ENCODE measurements around the gene KIF1B.
A peak's percentile ranks its signal among the peaks of the same experiment; 100 is the strongest.
"Not testable (repeated sequence)": the region's sequence is repeated elsewhere in the genome, so short reads cannot be mapped to it uniquely, and the experiment has no call there.

KIF1B gene

DNA sequence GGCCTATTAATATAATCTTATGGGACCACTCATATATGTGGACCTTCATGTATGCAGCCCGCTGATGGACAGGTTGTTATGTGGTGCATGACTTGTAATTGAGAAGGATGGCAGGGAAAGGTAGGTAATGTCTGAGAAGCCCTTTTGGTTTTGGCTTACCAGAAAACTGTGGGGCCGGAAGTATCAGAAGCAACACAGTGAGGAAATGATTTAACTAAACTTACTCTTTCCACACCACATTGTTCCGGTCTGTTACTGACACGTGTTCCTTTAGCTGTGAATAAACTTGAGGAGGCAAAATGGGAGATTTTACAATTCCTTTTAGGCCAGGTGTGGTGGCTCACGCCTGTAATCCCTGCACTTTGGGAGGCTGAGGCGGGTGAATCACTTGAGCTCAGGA is 32.4 kb downstream of the KIF1B start:
- no peak for DNase-seq

DNA sequence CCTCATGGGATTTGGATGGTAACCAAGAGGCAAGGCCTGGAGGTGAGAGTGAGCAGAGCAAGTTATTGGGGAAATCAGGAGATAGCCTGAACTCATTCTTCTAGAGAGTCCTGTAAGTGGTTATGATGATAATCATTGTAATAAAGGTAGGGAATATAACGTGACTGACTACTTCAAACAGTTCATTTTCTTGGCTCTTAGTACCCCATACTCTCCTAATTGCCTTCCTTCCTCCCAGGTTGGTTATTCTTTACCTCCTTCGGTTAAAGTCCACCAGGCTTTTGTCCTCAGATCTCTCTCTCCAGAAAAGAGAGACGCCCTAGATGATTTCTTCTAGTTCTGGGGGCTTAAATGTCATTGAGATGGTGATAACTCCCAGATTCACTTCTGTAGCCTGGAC is 35.3 kb downstream of the KIF1B start:
- DNase-seq = no peak

DNA sequence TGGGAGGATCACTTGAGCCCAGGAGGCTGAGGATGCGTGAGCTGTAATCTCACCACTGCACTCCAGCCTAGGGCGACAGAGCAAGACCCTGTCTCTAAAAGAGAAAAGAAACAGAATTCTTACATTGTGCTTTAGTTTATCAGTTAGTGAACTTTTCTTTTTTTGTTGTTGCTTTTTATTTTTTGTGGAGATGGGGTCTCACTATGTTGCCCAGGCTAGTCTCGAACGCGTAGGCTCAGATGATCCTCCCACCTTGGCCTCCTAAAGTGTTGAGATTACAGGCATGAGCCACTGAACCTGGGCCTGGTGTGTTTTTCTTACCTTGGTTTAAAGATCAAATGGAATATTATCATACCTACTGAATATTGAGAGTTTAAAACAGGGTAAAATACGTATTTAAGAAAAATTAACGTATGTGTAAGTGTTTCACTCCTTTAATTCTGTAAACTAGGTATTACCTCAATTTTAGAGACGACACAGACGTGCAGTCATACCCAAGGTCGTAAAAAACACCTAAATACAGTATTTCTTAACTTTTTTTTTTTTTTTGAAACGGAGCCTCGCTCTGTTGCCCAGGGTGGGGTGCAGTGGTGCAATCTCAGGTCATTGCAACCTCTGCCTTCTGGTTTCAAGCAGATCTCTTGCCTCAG is 39.6 kb downstream of the KIF1B start:
- DNase-seq = no peak

DNA sequence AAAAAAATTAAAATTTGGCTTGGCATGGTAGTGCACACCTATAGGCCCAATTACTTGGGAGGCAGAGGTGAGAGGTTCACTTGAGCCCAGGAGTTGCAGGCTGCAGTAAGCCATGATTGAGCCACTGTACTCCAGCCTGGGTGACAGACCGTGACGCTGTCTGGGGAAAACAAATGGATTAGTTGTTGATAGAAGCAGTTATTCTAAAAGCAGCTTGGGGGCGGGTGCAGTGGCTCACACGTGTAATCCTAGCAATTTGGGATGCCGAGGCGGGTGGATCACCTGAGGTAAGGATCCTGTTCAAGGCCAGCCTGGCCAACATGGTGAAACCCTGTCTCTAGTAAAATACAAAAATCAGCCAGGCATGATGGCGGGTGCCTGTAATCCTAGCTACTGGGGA is 40.3 kb downstream of the KIF1B start:
- DNase-seq = no peak

DNA sequence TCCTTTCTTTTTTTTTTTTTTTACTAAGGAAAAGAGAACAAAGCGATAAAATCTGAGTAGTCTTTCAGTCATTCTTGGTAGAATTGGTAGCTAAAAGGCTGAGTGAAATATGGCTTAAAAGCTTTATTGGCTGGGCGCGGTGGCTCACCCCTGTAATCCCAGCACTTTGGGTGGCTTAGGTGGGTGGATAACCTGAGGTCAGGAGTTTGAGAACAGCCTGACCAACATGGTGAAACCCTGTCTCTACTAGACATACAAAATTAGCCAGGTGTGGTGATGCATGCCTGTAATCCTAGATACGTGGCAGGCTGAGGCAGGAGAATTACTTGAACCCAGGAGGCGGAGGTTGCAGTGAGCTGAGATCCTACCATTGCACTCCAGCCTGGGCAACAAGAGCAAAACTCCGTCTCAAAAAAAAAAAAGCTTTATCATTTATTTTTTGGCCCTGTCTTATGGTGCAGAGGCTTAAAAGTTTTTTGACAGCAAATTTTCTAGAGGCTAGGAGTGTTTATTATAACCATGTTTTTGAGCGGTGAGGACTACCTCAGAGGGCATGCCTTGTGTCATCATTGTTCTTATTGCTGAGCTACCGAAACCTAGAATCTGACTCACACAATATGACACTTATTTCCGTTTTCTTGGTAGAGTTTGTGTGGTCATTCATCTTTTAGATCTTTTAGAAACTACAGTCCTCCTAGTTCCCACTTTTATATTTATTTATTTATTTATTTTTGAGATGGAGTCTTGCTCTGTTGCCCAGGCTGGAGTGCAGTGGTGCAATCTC is 41.1 kb downstream of the KIF1B start:
- DNase-seq = not testable (repeated sequence)

DNA sequence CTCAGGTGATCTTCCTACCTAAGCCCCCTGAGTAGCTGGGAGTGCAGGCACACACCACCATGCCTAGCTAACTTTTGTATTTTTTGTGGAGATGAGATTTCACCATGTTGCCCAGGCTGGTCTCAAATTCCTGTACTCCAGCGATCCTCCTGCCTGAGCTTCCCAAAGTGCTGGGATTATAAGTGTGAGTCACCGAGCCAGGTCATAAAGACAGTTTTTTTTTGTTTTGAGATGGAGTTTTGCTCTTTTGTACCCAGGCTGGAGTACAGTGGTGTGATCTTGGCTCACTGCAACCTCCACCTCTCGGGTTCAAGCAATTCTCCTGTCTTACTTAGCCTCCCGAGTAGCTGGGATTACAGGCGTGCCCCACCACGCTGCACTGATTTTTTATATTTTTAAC is 42.1 kb downstream of the KIF1B start:
- DNase-seq = no peak

DNA sequence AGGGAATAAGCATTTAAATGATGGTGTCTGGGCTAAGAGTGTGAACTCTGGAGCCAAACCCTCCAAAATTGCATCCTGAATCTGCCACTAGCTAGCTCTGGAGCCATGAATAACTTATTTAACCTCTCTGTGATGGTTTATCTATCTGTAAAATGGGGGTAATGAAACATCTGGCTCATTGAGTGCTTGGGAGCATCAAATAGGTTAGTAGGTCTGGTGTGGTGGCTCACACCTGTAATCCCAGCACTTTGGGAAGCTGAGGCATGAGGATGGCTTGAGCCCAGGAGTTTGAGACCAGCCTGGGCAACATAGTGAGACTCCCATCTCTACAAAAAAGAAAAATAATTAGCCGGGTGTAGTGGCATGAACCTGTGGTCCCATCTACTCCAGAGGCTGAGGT is 42.8 kb downstream of the KIF1B start:
- DNase-seq = no peak

DNA sequence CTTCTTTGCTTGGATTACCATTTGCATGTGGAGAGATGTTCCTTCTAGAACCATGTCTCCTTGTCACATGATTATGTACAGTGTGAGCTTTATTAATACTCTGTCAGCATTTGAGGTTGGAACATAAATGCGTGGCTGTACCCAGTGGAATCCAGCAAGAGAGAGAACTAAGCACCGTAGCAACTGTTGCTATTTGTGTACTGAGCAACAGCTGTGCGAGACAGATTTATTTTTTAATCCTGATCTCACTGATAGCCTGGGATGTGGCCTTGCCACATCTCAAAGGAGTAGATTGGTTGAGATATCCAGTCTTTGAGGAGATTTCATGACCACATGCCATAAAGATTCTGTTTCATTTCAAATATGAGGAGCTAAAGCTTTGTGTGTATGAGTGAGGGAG is 43.4 kb downstream of the KIF1B start:
- no peak for DNase-seq

DNA sequence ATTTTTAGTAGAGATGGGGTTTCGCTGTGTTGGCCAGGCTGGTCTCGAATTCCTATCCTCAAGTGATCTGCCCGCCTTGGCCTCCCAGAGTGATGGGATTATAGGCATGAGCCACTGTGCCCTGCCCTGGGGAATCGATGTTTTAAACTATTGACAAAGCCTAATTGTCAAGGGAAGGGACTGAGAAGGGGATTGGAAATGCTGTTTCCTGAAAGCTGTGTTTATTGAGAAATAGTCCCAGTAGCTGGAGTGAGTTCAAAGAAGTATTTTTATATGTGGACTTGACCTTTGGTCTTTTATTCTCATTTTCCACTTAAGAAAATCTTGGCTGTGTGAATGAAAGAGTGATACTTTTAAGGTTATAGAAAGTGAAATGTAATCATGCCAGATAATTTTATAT is 47.5 kb downstream of the KIF1B start:
- DNase-seq = no peak

DNA sequence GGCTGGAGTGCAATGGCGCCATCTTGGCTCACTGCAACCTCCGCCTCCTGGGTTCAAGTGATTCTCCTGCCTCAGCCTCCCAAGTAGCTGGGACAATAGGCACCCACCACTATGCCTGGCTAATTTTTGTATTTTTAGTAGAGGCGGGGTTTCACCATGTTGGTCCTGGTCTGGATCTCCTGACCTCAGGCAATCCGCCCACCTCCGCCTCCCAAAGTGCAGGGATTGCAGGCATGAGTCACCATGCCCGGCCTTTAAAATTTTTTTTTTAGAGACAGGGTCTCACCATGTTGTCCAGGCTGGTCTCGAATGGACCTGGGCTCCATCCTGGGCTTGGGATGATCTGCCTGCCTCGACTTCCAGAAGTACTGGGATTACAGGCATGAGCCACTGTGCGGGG is 49.2 kb downstream of the KIF1B start:
- not testable (repeated sequence) for DNase-seq

DNA sequence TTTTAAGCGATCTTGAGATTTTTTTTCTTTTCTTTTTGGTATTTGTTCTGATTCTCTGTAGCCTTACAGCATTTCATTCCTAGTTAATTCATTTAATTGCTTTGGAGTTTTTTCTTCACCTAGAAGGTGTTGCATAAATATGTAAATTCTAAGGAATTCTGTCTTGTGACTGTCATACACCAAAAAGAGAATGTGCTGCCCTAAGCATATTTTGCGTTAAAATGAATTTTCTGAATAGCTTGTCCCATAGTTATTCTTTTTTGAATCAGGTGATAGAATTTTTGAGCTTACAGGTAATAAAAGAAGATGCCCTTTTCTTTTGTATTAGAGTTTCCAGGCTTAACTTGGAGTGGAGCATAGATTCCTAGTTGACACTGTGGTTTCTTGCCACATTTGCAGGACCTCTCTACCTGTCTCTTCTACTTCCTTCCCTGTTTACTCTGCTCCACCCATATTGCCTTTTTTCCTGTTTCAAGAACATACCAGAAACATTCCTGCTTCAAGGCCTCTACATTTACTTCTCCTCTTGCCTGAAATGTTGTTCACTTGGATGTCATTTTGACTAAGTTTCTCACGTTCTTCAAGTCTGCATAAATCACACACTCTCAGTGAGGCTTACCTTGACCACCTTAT is 53.2 kb downstream of the KIF1B start:
- DNase-seq = no peak

DNA sequence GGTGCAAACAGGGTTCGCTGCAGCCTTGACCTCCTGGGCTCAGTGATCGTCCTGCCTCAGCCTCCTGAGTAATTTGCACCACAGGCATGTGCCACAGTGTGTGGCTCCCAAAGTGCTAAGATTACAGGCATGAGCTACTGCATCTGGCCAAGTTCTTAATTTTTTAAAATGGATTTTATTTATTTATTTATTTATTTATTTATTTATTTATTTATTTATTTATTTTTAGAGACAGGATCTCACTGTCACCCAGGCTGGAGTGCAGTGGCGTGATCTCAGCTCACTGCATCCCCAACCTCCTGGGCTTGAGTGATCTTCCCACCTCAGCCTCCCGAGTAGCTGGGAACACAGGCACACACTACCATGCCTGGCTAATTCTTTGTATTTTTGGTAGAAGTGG is 54.7 kb downstream of the KIF1B start:
- no peak for DNase-seq

DNA sequence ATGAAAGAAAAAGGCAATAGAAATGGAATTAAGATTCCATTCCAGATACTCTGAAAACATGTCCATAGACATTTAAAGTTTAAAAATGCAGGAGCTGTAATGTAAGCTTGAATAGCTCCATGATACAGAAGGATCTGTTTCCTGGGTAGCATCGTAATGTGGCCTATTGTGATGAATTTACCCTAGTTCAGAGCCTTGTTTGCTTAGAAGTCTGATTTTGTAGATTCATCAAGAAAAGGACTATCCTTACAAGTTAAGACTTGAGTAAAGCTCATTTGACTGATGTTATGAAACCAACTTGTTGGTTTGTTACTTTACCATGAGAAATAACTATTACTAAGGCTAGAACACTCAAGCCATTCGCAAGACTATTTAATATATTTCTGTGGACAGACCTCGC is 55.5 kb downstream of the KIF1B start:
- no peak for DNase-seq

DNA sequence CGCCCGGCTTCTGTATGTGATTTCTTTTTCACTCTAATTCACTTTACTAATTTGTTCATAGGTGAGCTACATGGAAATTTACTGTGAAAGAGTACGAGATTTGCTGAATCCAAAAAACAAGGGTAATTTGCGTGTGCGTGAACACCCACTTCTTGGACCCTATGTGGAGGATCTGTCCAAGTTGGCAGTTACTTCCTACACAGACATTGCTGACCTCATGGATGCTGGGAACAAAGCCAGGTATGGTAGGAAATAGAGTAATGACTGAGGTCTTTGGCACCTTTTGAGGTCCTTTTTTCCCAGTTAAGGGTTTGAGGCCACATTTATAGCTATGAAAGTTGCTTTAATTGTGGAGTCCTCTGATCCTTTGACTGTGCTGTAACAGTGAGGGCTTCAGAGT is 56.9 kb downstream of the KIF1B start:
- DNase-seq = no peak

DNA sequence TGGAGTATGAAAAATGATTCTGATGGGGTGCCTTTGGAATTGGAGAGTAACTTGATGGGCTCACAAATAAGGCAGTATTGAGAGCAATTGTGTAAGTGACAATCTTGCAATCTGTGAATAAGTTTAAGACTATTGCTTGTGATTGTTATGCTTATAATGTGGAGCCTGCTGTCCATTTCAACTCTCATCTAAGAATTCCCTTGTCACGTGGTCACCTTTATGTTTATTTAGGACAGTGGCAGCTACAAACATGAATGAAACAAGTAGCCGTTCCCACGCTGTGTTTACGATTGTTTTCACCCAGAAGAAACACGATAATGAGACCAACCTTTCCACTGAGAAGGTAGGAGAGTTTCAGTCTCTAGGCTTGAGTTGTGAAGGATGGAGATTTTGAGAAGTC is 57.6 kb downstream of the KIF1B start:
- no peak for DNase-seq

DNA sequence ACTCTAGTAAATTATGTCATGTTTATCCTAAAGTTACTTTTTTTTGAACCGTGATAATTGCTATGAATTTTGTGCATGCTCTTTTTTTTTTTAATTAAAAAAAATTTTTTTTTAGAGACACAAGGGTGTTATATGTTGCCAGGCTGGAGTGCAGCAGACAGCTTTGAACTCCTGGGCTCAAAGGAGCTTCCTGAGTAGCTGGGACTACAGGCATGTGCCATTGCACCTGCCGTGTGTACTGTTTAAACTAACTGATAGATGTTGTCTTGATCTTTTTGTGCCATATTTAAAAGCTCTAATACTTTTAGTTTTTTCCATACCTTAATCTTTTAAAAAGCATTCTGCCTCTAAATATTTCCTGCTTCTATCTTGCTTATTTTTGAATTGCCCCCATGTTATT is 60.7 kb downstream of the KIF1B start:
- no peak for DNase-seq

DNA sequence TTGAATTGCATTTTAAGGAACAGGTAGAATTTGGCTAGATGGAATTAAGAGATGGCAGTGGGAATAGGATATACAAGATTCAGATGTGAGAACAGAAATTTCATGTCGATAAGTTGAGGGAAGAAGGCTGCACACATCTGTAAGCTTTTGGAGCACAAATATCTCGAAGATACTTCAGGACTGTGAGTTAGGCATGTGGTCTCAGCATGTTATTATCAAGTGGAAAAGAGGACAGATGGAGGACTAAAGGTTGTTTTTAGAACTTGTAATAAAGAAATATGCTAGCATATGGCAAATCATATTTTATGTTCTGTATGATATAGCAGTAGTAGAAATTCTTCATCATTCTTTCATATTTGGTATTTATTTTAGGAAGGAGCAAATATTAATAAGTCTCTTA is 61.5 kb downstream of the KIF1B start:
- no peak for DNase-seq

DNA sequence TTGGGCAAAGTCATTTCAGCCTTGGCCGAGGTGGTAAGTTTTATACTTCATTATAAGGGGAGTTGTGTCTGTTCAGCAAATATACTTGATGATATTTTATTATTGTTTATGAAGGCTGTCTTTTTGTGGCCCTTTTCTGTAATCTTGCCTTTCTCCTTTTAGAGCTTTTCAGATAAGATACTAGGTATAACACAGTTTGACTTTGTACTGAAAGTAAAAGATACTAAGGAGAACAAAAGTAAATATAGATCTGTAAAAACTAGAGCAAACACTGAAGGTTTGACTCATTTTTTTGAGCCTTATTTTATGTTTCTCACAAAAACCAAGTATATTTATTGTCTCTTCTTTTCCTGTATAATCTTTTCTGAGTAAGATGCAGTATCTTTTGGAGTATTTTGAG is 61.9 kb downstream of the KIF1B start:
- no peak for DNase-seq

DNA sequence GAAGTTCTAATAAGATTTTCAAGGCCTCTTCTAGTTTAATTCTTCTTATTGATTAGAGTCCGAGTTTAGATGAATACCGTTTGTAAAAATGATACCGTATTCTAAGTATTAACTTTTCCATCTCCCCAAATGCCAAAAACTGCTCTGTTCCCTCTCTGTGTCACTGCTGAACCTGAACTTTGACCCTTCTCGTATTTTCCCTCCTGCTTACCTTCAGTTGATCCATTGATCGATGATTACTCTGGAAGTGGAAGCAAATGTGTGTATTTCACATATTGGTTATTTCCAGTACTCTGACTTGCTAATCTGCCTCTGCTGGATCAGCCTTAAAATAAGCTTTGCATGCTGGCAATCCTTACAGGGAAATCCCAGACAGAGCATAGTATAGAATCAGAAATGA is 68.5 kb downstream of the KIF1B start:
- no peak for DNase-seq

DNA sequence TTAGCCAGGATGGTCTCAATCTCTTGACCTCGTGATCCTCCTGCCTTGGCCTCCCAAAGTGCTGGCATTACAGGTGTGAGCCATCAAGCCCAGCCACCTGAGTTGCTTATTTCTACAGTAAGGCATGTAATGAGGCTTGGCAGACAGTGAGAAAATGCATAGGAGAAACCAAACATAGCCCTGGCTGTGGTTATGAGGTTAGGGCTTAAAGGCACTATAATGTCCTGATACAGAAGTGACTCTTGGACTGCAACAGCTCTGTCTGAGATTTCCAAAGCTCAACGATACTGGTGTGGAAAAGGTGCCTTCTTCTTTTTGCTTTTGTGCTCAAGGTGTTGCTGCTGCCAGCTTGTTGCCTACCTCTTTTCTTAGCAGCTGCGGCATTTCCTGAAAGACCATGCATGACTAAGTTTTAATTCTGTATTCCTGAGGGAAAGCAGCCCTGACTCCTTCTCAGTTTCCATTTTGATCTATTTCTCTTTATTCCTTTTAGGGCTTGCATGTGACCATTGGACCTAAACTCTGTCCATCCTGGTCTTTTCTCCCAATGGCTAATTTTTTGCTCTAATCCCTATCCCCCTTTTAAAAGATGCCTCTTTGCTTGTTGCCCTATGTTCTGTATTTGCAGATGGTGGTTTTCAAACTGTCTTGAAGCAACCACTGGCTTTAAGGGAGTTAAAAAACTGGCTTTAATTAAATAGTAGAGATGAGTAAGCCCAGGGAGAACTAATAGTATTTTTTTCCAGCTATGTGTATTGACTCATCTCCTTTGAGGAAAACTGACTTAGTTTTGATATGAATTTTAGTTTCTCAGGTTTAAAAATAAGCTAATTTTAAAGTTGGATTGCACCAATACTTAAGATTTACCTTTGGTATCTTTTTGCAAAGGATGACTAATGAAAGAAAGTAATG is 70.3 kb downstream of the KIF1B start:
- no peak for DNase-seq

DNA sequence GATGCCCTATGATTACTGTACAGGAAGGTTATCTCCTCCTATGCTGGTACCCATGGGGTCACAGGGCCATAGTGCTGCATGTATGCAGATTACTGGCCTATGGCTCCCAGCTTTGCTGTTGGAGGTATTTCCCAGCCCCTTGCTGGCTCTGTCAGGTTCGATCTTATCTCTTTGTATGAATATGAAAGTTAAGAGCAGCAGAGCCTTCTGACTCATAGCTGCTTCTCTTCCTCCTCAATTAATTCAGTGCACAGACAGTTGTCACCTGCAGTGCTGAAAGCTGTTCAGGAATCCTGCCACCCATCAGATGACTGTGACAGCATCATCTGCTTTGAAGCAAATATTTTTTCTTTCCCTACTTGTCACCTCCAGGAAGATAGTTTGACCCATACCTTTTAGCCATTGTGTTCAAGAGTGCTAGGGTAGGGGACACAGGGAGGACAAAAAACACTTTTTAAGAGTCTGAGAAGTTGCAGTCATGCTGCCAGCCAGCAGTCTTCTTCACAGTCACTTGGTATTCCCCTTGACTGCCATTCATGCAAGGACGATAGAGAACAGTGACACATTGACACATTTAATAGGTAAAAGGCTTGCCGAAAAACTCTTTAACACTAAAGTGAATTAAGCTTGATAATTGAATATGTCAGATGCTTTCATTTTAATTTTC is 73.1 kb downstream of the KIF1B start:
- peak; percentile 50 for DNase-seq

DNA sequence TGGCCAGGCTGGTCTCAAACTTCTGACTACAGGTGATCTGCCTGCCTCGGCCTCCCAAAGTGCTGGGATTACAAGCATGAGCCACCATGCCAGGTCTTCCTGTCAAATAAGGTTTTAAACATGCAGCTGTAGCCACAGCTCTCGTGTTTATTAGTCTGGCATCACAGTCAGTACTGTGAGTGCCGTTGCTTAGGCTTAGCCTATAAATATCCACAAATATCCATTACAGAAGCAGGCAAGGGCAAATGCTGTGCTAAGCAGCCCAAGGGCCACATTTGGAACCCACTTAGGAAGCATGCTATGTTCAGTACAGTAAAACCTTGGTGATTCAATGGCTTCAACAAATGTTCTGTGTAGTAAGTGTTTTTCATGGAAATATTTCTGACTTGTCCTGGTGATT is 75.9 kb downstream of the KIF1B start:
- DNase-seq = no peak

Data from stimulated activated CD8-positive, alpha-beta memory T cell treated with anti-CD3 and anti-CD28 coated beads, Interleukin-4, amount 100 ng/mL, for 48 hours (primary cell).